DOHH2 (cell line): ENCODE measurements around the gene FHL3.

ENCODE experiments used
- H3F3A ChIP-seq: fragments of 200-600 bp; sonication (generic), shearing (Covaris generic); 2 replicates; pipeline ENCODE4 v1.6.0; 2016; ENCODE audit warnings: antibody characterized with exemption, mild to moderate bottlenecking; ENCODE audit not compliant: control insufficient read depth, insufficient read depth
- H3K27ac ChIP-seq: fragments of 200-600 bp; sonication (generic); 2 replicates; pipeline ENCODE4 v1.5.1; 2014; ENCODE audit warnings: low read depth, mild to moderate bottlenecking, low read length, moderate library complexity
- H3K27me3 ChIP-seq: fragments of 200-600 bp; sonication (generic); 2 replicates; pipeline ENCODE4 v1.6.1; 2014; ENCODE audit warnings: mild to moderate bottlenecking, low read length, mixed read lengths; ENCODE audit not compliant: control insufficient read depth
- H3K36me3 ChIP-seq: fragments of 200-600 bp; sonication (generic); 2 replicates; pipeline ENCODE4 v1.6.1; 2014; ENCODE audit warnings: mild to moderate bottlenecking, low read length, moderate library complexity, mixed read lengths; ENCODE audit not compliant: control insufficient read depth
- H3K4me1 ChIP-seq: fragments of 200-600 bp; sonication (generic); 2 replicates; pipeline ENCODE4 v1.6.1; 2014; ENCODE audit warnings: mild to moderate bottlenecking, low read length, mixed read lengths; ENCODE audit not compliant: control insufficient read depth
- H3K4me2 ChIP-seq: fragments of 200-600 bp; sonication (generic); 2 replicates; pipeline ENCODE4 v1.6.0; 2014; ENCODE audit warnings: mild to moderate bottlenecking, low read length, moderate library complexity
- H3K4me3 ChIP-seq: fragments of 200-600 bp; sonication (generic); 2 replicates; pipeline ENCODE4 v1.5.1; 2014; ENCODE audit warnings: mild to moderate bottlenecking, low read length, mixed read lengths
- H3K79me2 ChIP-seq: fragments of 200-600 bp; sonication (generic); 2 replicates; pipeline ENCODE4 v1.6.1; 2014; ENCODE audit warnings: mild to moderate bottlenecking, low read length, mixed read lengths; ENCODE audit not compliant: control insufficient read depth
- H3K9me2 ChIP-seq: fragments of 200-600 bp; sonication (generic); replicated peaks from 2 replicates; pipeline ENCODE4 v1.6.1; 2014; ENCODE audit warnings: mild to moderate bottlenecking, low read length, mixed read lengths; ENCODE audit not compliant: control insufficient read depth
- H3K9me3 ChIP-seq: fragments of 200-600 bp; sonication (generic); 2 replicates; pipeline ENCODE4 v1.6.1; 2014; ENCODE audit warnings: antibody characterized with exemption, low read length, mixed read lengths; ENCODE audit not compliant: control insufficient read depth, insufficient read depth
- H4K20me1 ChIP-seq: fragments of 200-600 bp; sonication (generic); 2 replicates; pipeline ENCODE4 v1.6.0; 2014; ENCODE audit warnings: low read depth, mild to moderate bottlenecking, antibody characterized with exemption, low read length, moderate library complexity; ENCODE audit not compliant: control insufficient read depth, insufficient read depth
- CTCF ChIP-seq: fragments of 200-600 bp; sonication (generic); IDR thresholded peaks from one replicate; pipeline ENCODE4 v1.5.1; 2014; ENCODE audit warnings: antibody characterized with exemption, mild to moderate bottlenecking, low read depth, low read length; ENCODE audit not compliant: poor library complexity, severe bottlenecking
- EZH2phosphoT487 ChIP-seq: fragments of 200-600 bp; sonication (generic); IDR thresholded peaks from 2 replicates; pipeline ENCODE4 v1.6.1; 2017; ENCODE audit warnings: borderline replicate concordance, mild to moderate bottlenecking, antibody characterized with exemption, low read length, moderate library complexity, mixed read lengths

The FHL3 gene

GRCh38 chr1:38014171-38014570, 8.9 kb upstream of the FHL3 start:
- Histone ChIP-seq H3K27ac (no peak overlapping the region), H3K9me3 (no peaks in the 10 kb centered on the region), H3K4me1 (peaks cover 22% of the 10 kb centered on the region), H3K27me3 (no peaks in the 10 kb centered on the region), H3K36me3 (peaks cover 48% of the 10 kb centered on the region), H3K79me2 (peaks cover 52% of the 10 kb centered on the region), H4K20me1 (no peaks in the 10 kb centered on the region), H3K9me2 (no peaks in the 10 kb centered on the region), H3F3A (peaks cover 2% of the 10 kb centered on the region; the same call in 1 of the 2 replicates), H3K4me2 (peak overlapping the region; percentile 83), H3K4me3 (peak overlapping the region; percentile 78; the same call in 1 of the 2 replicates)
- TF ChIP-seq CTCF (no peak), EZH2phosphoT487 (no peak)

- Histone ChIP-seq H3K27ac (peak overlapping the region; percentile 51), H3K9me2 (no peaks in the 10 kb centered on the region), H3K36me3 (peaks cover 38% of the 10 kb centered on the region), H3F3A (peaks cover 2% of the 10 kb centered on the region; the same call in 1 of the 2 replicates), H3K79me2 (peaks cover 52% of the 10 kb centered on the region), H3K4me1 (peaks cover 22% of the 10 kb centered on the region), H3K27me3 (no peaks in the 10 kb centered on the region), H3K4me3 (peak overlapping the region; percentile 78), H3K4me2 (peak overlapping the region; percentile 83), H3K9me3 (no peaks in the 10 kb centered on the region), H4K20me1 (no peaks in the 10 kb centered on the region)
- TF ChIP-seq EZH2phosphoT487 (no peak), CTCF (no peak)
Observed at GRCh38 chr1:38013227-38013622, 7.9 kb upstream of the FHL3 start.

GRCh38 chr1:38012363-38013226, 7.3 kb upstream of the FHL3 start, which contains the start of gene UTP11:
Gene UTP11, plus strand, starts transcription at chr1:38012734. Its CDS starts 69 bp downstream, at chr1:38012803.
- H4K20me1 ChIP-seq: no peaks in the 10 kb centered on the region
- H3K27ac ChIP-seq: peak within 1 kb of the TSS; percentile 51
- peak within 1 kb of the TSS; percentile 83 for H3K4me2 ChIP-seq
- H3F3A ChIP-seq: peaks cover 2% of the 10 kb centered on the region; the same call in 1 of the 2 replicates
- no peaks in the 10 kb centered on the region for H3K9me2 ChIP-seq
- H3K9me3 ChIP-seq: no peaks in the 10 kb centered on the region
- H3K4me1 ChIP-seq: peaks cover 22% of the 10 kb centered on the region
- H3K4me3 ChIP-seq: peak within 1 kb of the TSS; percentile 78
- peaks cover 50% of the 10 kb centered on the region for H3K79me2 ChIP-seq
- peaks cover 34% of the 10 kb centered on the region for H3K36me3 ChIP-seq
- H3K27me3 ChIP-seq: no peaks in the 10 kb centered on the region
- TF ChIP-seq CTCF: no peak
- no peak for TF ChIP-seq EZH2phosphoT487
